Astrocyte (in vitro differentiated cells and primary cell): ENCODE data around the gene DTNA. TPM values are rescaled to one million over a fixed set of nuclear protein-coding genes. Genes with fewer than 3 reads are reported as not detected.

Experiments
- DNase-seq: peaks from one replicate; pipeline ENCODE4 v3.0.0-alpha.2; 2010; ENCODE audit warnings: low read depth
- FAIRE-seq: peaks from 2 replicates; lab custom pipeline; 2011; peaks lifted over from hg19 to GRCh38; lab: Jason Lieb, UNC
- H2AFZ ChIP-seq: 2 replicates; pipeline ENCODE4 v1.6.0; 2012; ENCODE audit warnings: low read depth, low read length, inconsistent platforms
- H3K27ac ChIP-seq: 2 replicates; pipeline ENCODE4 v1.5.1; 2011; ENCODE audit warnings: low read depth, low read length, inconsistent platforms
- H3K27me3 ChIP-seq: 2 replicates; pipeline ENCODE4 v1.6.0; 2011; ENCODE audit warnings: low read length, inconsistent platforms; ENCODE audit not compliant: insufficient read depth
- H3K36me3 ChIP-seq: 2 replicates; pipeline ENCODE4 v1.5.1; 2011; ENCODE audit warnings: low read length, inconsistent platforms; ENCODE audit not compliant: insufficient read depth
- H3K4me1 ChIP-seq: 2 replicates; pipeline ENCODE4 v1.5.1; 2011; ENCODE audit warnings: low read length, inconsistent platforms; ENCODE audit not compliant: insufficient read depth
- H3K4me2 ChIP-seq: 2 replicates; pipeline ENCODE4 v1.6.0; 2012; ENCODE audit warnings: low read length, inconsistent platforms
- H3K4me3 ChIP-seq: 2 replicates; pipeline ENCODE4 v1.5.1; 2011; ENCODE audit warnings: low read depth, mild to moderate bottlenecking, low read length, inconsistent platforms; ENCODE audit not compliant: insufficient read depth
- H3K79me2 ChIP-seq: 2 replicates; pipeline ENCODE4 v1.6.0; 2012; ENCODE audit warnings: mild to moderate bottlenecking, low read length, inconsistent platforms; ENCODE audit not compliant: insufficient read depth
- H3K9ac ChIP-seq: 2 replicates; pipeline ENCODE4 v1.6.0; 2012; ENCODE audit warnings: mild to moderate bottlenecking, low read length, inconsistent platforms
- H3K9me3 ChIP-seq: 2 replicates; pipeline ENCODE4 v1.5.1; 2012; ENCODE audit warnings: low read depth, mild to moderate bottlenecking, low read length, inconsistent platforms; ENCODE audit not compliant: insufficient read depth
- H4K20me1 ChIP-seq: 2 replicates; pipeline ENCODE4 v1.6.0; 2012; ENCODE audit warnings: low read length, inconsistent platforms; ENCODE audit not compliant: insufficient read depth
- H3K27ac Mint-ChIP-seq: one replicate; pipeline ENCODE4 v1.8.0; 2021; ENCODE audit warnings: mild to moderate bottlenecking, mixed read lengths; ENCODE audit not compliant: unreplicated experiment
- H3K27me3 Mint-ChIP-seq: one replicate; pipeline ENCODE4 v1.8.0; 2021; ENCODE audit warnings: low read depth, mixed read lengths; ENCODE audit not compliant: unreplicated experiment
- H3K36me3 Mint-ChIP-seq: one replicate; pipeline ENCODE4 v1.8.0; 2021; ENCODE audit warnings: low read depth, mixed read lengths; ENCODE audit not compliant: unreplicated experiment
- H3K4me1 Mint-ChIP-seq: one replicate; pipeline ENCODE4 v1.8.0; 2021; ENCODE audit warnings: low read depth, mixed read lengths; ENCODE audit not compliant: unreplicated experiment
- H3K4me3 Mint-ChIP-seq: one replicate; pipeline ENCODE4 v1.8.0; 2021; ENCODE audit warnings: mild to moderate bottlenecking, moderate library complexity, mixed read lengths; ENCODE audit not compliant: unreplicated experiment
- H3K9me3 Mint-ChIP-seq: one replicate; pipeline ENCODE4 v1.8.0; 2021; ENCODE audit warnings: mild to moderate bottlenecking, mixed read lengths; ENCODE audit not compliant: unreplicated experiment
- CTCF ChIP-seq: IDR thresholded peaks from 2 replicates; pipeline ENCODE4 v1.5.1; 2011; ENCODE audit warnings: low read depth, mild to moderate bottlenecking, inconsistent platforms, low read length, moderate library complexity; ENCODE audit not compliant: insufficient read depth
- EZH2 ChIP-seq: IDR thresholded peaks from 2 replicates; pipeline ENCODE4 v1.6.1; 2012; ENCODE audit warnings: mild to moderate bottlenecking, low read length, inconsistent platforms; ENCODE audit not compliant: insufficient read depth
- total RNA-seq: library from RNA; stranded (reverse); gene quantifications from 2 replicates; pipeline ENCODE4 v1.2.1, GENCODE V29; 2021

DTNA gene
- total RNA-seq, 1 donor from 2014 or later: 41.1 TPM

- Histone ChIP-seq H3K9me3 (no peaks in the 10 kb centered on the region), H3K27me3 (no peaks in the 10 kb centered on the region), H3K4me2 (peak overlapping the region; percentile 69), H3K36me3 (no peaks in the 10 kb centered on the region), H3K9ac (no peak overlapping the region), H3K4me3 (no peak overlapping the region), H3K4me1 (peaks cover 10% of the 10 kb centered on the region), H4K20me1 (no peaks in the 10 kb centered on the region), H3K79me2 (no peaks in the 10 kb centered on the region), H3K27ac (no peak overlapping the region), H2AFZ (peak overlapping the region; percentile 3)
- FAIRE-seq (no peak), DNase-seq (peak; percentile 56)
- TF ChIP-seq CTCF (no peak), EZH2 (no peak)
- H3K9me3 Mint-ChIP-seq: peaks cover 2% of the 10 kb centered on the region
- peak overlapping the region; percentile 71 for H3K27ac Mint-ChIP-seq
- peaks cover 3% of the 10 kb centered on the region for H3K36me3 Mint-ChIP-seq
- no peaks in the 10 kb centered on the region for H3K27me3 Mint-ChIP-seq
- no peak overlapping the region for H3K4me3 Mint-ChIP-seq
- peaks cover 16% of the 10 kb centered on the region for H3K4me1 Mint-ChIP-seq
These were observed 28.2 kb downstream of the DTNA start for GRCh38 chr18:34738175-34738894.

GRCh38 chr18:34740101-34740500 lies 30.0 kb downstream of the DTNA start:
- Histone ChIP-seq H3K4me1 (peaks cover 10% of the 10 kb centered on the region), H3K9ac (no peak overlapping the region), H3K4me3 (no peak overlapping the region), H3K4me2 (no peak overlapping the region), H3K27me3 (no peaks in the 10 kb centered on the region), H4K20me1 (no peaks in the 10 kb centered on the region), H2AFZ (no peak overlapping the region), H3K79me2 (no peaks in the 10 kb centered on the region), H3K27ac (no peak overlapping the region), H3K9me3 (no peaks in the 10 kb centered on the region), H3K36me3 (no peaks in the 10 kb centered on the region)
- Mint-ChIP-seq H3K36me3 (no peaks in the 10 kb centered on the region), H3K27ac (no peak overlapping the region), H3K9me3 (no peaks in the 10 kb centered on the region), H3K4me3 (no peak overlapping the region), H3K27me3 (no peaks in the 10 kb centered on the region), H3K4me1 (peaks cover 16% of the 10 kb centered on the region)
- FAIRE-seq (no peak), DNase-seq (no peak)
- TF ChIP-seq CTCF (no peak), EZH2 (no peak)

GRCh38 chr18:34740724-34741123 lies 30.6 kb downstream of the DTNA start:
- H3K27me3 Mint-ChIP-seq: no peaks in the 10 kb centered on the region
- no peak overlapping the region for H3K27ac ChIP-seq
- H3K4me3 Mint-ChIP-seq: no peak overlapping the region
- H3K79me2 ChIP-seq: no peaks in the 10 kb centered on the region
- no peaks in the 10 kb centered on the region for H3K9me3 Mint-ChIP-seq
- no peaks in the 10 kb centered on the region for H3K36me3 Mint-ChIP-seq
- no peaks in the 10 kb centered on the region for H4K20me1 ChIP-seq
- H3K27ac Mint-ChIP-seq: no peak overlapping the region
- no peak overlapping the region for H3K4me2 ChIP-seq
- H3K4me1 Mint-ChIP-seq: peaks cover 16% of the 10 kb centered on the region
- TF ChIP-seq EZH2 (no peak), CTCF (no peak)
- H3K36me3 ChIP-seq: no peaks in the 10 kb centered on the region
- no peak for DNase-seq
- no peak for FAIRE-seq
- no peaks in the 10 kb centered on the region for H3K27me3 ChIP-seq
- H3K9me3 ChIP-seq: no peaks in the 10 kb centered on the region
- no peak overlapping the region for H2AFZ ChIP-seq
- H3K4me1 ChIP-seq: peaks cover 10% of the 10 kb centered on the region
- no peak overlapping the region for H3K9ac ChIP-seq
- no peak overlapping the region for H3K4me3 ChIP-seq
